ENCODE data around the gene GRK3. TPM values are rescaled to one million over a fixed set of nuclear protein-coding genes. Genes with fewer than 3 reads are reported as not detected.

GRK3 gene
- total RNA-seq, 1 experiment from 2014 or later = 14.6 TPM

DNA sequence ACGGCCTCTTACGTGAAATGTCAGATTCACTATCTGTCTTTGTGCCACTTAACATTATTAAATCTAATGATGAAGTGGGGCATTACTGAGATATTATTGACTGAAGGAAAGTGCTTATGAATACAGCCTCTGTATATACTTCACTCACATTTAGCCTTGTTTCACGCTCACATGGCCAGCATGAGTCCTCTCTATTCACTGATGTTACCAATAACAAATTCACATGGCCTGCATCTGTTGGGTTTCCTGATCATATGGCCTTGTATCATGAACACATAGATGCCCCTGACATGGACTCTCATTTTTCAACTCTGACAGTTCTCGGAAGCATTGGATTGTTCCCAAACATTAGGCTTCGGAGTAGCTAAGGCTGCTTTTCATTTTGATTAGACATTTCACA lies 109.2 kb downstream of the GRK3 start:
- Histone ChIP-seq H3K36me3 (ENCODE audit: control insufficient read depth in 1 of 2, insufficient read depth in 2 of 2, low read length in 2 of 2) (no peaks in the 10 kb centered on the region), H3K79me2 (ENCODE audit: insufficient read depth, low read length) (no peaks in the 10 kb centered on the region), H3K4me3 (replicated peaks in 1 of 2; ENCODE audit: low read depth in 1 of 2, low read length in 2 of 2) (no peak overlapping the region), H3K4me2 (ENCODE audit: low read length) (no peak overlapping the region), H3K9me2 (ENCODE audit: insufficient read depth) (no peaks in the 10 kb centered on the region), H3K27ac (ENCODE audit: low read depth, low read length) (no peak overlapping the region), H3K27me3 (ENCODE audit: insufficient read depth, low read length) (no peaks in the 10 kb centered on the region), H2AFZ (ENCODE audit: low read depth, low read length, poor library complexity, severe bottlenecking) (no peak overlapping the region), H3K4me1 (ENCODE audit: control insufficient read depth in 1 of 2, insufficient read depth in 2 of 2, low read length in 2 of 2) (peaks cover 8 to 10% of the 10 kb centered on the region in 2 experiments), H3K9me3 (ENCODE audit: control insufficient read depth in 1 of 2, insufficient read depth in 1 of 2, low read depth in 1 of 2, low read length in 2 of 2) (no peaks in the 10 kb centered on the region), H4K20me1 (ENCODE audit: insufficient read depth) (no peaks in the 10 kb centered on the region), H3K9ac (ENCODE audit: low read length) (no peak overlapping the region)
- TF ChIP-seq, protein P1, sequence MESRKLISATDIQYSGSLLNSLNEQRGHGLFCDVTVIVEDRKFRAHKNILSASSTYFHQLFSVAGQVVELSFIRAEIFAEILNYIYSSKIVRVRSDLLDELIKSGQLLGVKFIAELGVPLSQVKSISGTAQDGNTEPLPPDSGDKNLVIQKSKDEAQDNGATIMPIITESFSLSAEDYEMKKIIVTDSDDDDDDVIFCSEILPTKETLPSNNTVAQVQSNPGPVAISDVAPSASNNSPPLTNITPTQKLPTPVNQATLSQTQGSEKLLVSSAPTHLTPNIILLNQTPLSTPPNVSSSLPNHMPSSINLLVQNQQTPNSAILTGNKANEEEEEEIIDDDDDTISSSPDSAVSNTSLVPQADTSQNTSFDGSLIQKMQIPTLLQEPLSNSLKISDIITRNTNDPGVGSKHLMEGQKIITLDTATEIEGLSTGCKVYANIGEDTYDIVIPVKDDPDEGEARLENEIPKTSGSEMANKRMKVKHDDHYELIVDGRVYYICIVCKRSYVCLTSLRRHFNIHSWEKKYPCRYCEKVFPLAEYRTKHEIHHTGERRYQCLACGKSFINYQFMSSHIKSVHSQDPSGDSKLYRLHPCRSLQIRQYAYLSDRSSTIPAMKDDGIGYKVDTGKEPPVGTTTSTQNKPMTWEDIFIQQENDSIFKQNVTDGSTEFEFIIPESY (IDR thresholded peaks at IDR 0.05; ENCODE audit: extremely low read depth, insufficient replicate concordance, low read length) = no peak
- no peak for TF ChIP-seq EGR1 (IDR thresholded peaks at IDR 0.05; ENCODE audit: low read depth)
- no peak for TF ChIP-seq ZNF274 (IDR thresholded peaks at IDR 0.05; ENCODE audit: low read depth, low read length)
- no peak for TF ChIP-seq SP1 (IDR thresholded peaks at IDR 0.05; ENCODE audit: low read depth)
- TF ChIP-seq EZH2 (IDR thresholded peaks at IDR 0.05) = no peak
- no peak for TF ChIP-seq ELF1 (IDR thresholded peaks at IDR 0.05; ENCODE audit: borderline replicate concordance, low read depth)
- TF ChIP-seq, protein P2, sequence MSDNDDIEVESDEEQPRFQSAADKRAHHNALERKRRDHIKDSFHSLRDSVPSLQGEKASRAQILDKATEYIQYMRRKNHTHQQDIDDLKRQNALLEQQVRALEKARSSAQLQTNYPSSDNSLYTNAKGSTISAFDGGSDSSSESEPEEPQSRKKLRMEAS (IDR thresholded peaks at IDR 0.05) = no peak
- no peak for TF ChIP-seq ZFX (IDR thresholded peaks at IDR 0.05)
- DNase-seq (ENCODE audit: low read depth, low spot score) (no peak), ATAC-seq (no peak)
- intact Hi-C loops (cut with micrococcal nuclease) = no loop called here
- RAD21 ChIA-PET (ENCODE audit: low non-redundant PET in 1 of 2, low total read pairs in 2 of 2, uncharacterized antibody in 2 of 2, unreplicated experiment in 2 of 2) = no interaction called here
- POLR2A ChIA-PET = no interaction called here
- no TSS peak for BruUV-seq (replicated peaks)
- CTCF ChIA-PET = no interaction called here

DNA sequence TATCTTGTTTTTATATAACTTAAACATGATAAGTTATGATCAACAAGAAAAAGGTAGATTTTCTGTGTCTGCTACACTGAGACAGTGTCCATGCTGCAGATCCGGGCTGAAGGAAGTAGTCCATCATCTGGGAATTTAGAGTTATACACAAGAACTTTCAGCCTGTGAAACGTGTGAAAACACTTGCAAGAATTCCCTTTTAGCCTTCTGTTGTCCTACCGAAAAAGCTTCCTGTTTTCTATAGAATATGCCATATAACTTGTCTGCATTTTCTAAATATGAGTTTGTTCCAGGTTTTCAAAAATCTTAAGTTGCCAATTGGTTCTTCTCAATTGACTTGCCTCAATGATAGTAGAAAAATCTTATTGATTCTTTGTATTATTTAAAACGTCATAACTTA lies 113.2 kb downstream of the GRK3 start:
- Histone ChIP-seq H3K9me3 (ENCODE audit: control insufficient read depth in 1 of 2, insufficient read depth in 1 of 2, low read depth in 1 of 2, low read length in 2 of 2) (no peaks in the 10 kb centered on the region), H3K4me1 (ENCODE audit: control insufficient read depth in 1 of 2, insufficient read depth in 2 of 2, low read length in 2 of 2) (no peaks in the 10 kb centered on the region)
- ATAC-seq = no peak

More for the DNA sequence above, 113.2 kb downstream of the GRK3 start:
- intact Hi-C loops (cut with micrococcal nuclease) = no loop called here
- POLR2A ChIA-PET = no interaction called here
- no peaks in the 10 kb centered on the region for H3K27me3 ChIP-seq (ENCODE audit: insufficient read depth, low read length)
- H3K79me2 ChIP-seq (ENCODE audit: insufficient read depth, low read length) = no peaks in the 10 kb centered on the region
- CTCF ChIA-PET = no interaction called here
- H3K4me3 ChIP-seq (replicated peaks in 1 of 2; ENCODE audit: low read depth in 1 of 2, low read length in 2 of 2) = no peak overlapping the region
- H3K9me2 ChIP-seq (ENCODE audit: insufficient read depth) = no peaks in the 10 kb centered on the region
- no peaks in the 10 kb centered on the region for H4K20me1 ChIP-seq (ENCODE audit: insufficient read depth)
- RAD21 ChIA-PET (ENCODE audit: low non-redundant PET in 1 of 2, low total read pairs in 2 of 2, uncharacterized antibody in 2 of 2, unreplicated experiment in 2 of 2) = no interaction called here
- BruUV-seq (replicated peaks) = no TSS peak
- H3K4me2 ChIP-seq (ENCODE audit: low read length) = no peak overlapping the region
- H2AFZ ChIP-seq (ENCODE audit: low read depth, low read length, poor library complexity, severe bottlenecking) = no peak overlapping the region
- H3K27ac ChIP-seq (ENCODE audit: low read depth, low read length) = no peak overlapping the region
- no peak overlapping the region for H3K9ac ChIP-seq (ENCODE audit: low read length)
- DNase-seq (ENCODE audit: low read depth, low spot score) = no peak
- no peaks in the 10 kb centered on the region for H3K36me3 ChIP-seq (ENCODE audit: control insufficient read depth in 1 of 2, insufficient read depth in 2 of 2, low read length in 2 of 2)
- TF ChIP-seq SIN3A (IDR thresholded peaks at IDR 0.05; ENCODE audit: low read depth) = no peak
- no peak for TF ChIP-seq EZH2phosphoT487 (IDR thresholded peaks at IDR 0.05; ENCODE audit: borderline replicate concordance)
- TF ChIP-seq ZFX (IDR thresholded peaks at IDR 0.05) = no peak
- no peak for TF ChIP-seq YY1 (IDR thresholded peaks at IDR 0.05; ENCODE audit: extremely low read depth, insufficient replicate concordance, low read depth, low read length)
- no peak for TF ChIP-seq POLR2AphosphoS5 (IDR thresholded peaks at IDR 0.05; ENCODE audit: low read depth, low read length)
- TF ChIP-seq, protein P1 (IDR thresholded peaks at IDR 0.05; ENCODE audit: extremely low read depth, insufficient replicate concordance, low read length) = no peak
- TF ChIP-seq SP1 (IDR thresholded peaks at IDR 0.05; ENCODE audit: low read depth) = no peak
- no peak for TF ChIP-seq POLR2A (IDR thresholded peaks at IDR 0.05; ENCODE audit: borderline replicate concordance, extremely low read depth, insufficient read depth, insufficient read length)
